Measurements from ENCODE around the gene LYST.

LYST gene

DNA sequence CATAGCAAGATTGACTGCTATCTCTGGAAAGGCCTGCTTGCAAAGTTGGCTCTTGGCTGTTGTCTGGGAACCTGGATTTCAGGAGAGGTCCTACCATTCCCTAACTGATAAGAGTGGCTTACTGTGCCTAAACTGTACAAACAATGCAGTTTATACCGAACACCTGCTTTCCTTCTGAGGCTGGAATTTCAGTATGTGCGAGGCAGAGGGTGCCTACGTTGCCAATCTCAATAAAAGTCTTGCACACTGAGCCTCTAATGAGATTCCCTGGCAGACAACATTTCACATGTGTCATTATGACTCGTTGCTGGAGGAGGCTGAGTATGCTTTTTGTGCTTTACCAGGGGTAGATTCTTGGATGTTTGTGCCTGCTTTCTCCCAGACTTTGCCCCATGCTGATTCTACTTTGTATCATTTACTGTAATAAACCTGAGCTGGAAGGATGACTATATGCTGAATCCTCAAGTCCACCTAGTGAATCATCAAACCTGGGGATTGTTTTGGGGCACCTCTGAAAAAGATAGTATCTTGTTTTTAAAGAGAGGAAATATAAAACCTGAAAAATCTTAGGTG, 158.2 kb downstream of the LYST start:
- POLR2A ChIA-PET, result no interaction called here
- TF ChIP-seq, protein P1, sequence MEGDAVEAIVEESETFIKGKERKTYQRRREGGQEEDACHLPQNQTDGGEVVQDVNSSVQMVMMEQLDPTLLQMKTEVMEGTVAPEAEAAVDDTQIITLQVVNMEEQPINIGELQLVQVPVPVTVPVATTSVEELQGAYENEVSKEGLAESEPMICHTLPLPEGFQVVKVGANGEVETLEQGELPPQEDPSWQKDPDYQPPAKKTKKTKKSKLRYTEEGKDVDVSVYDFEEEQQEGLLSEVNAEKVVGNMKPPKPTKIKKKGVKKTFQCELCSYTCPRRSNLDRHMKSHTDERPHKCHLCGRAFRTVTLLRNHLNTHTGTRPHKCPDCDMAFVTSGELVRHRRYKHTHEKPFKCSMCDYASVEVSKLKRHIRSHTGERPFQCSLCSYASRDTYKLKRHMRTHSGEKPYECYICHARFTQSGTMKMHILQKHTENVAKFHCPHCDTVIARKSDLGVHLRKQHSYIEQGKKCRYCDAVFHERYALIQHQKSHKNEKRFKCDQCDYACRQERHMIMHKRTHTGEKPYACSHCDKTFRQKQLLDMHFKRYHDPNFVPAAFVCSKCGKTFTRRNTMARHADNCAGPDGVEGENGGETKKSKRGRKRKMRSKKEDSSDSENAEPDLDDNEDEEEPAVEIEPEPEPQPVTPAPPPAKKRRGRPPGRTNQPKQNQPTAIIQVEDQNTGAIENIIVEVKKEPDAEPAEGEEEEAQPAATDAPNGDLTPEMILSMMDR (IDR thresholded peaks at IDR 0.05; ENCODE audit: control extremely low read depth, extremely low read depth, low read depth, missing control alignments), result no peak
- DNase-seq (ENCODE audit: extremely low spot score), result no peak
- CTCF ChIA-PET, result interaction anchor here (1.1 to 1.7 kb wide), 2 partner anchors 74 to 76 kb away, joined by 3 read pairs; no protein-coding TSS in a partner anchor

DNA sequence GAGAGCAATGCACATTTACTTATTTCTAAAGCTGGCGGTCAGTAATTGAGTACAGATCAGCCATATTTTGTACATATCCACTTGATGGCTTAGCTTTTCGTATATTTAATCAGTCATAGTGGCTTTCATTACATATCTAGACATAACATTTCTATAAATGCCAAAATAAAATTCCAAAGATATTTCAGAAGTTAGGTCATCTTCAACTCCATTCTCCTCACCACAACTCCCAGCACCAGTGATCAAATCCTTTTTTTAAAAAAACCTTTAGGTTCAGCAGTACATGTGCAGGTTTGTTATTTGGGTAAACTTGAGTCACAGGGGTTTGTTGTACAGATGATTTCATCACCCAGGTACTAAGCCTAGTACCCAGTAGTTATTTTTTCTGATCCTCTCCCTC, 163.2 kb downstream of the LYST start:
- DNase-seq (ENCODE audit: extremely low spot score), result no peak
- CTCF ChIA-PET, result interaction anchor here (1.4 kb wide), 1 partner anchor 13 kb away, joined by 4 read pairs; no protein-coding TSS in a partner anchor
- TF ChIP-seq, protein P1 (IDR thresholded peaks at IDR 0.05; ENCODE audit: control extremely low read depth, extremely low read depth, low read depth, missing control alignments), result no peak

DNA sequence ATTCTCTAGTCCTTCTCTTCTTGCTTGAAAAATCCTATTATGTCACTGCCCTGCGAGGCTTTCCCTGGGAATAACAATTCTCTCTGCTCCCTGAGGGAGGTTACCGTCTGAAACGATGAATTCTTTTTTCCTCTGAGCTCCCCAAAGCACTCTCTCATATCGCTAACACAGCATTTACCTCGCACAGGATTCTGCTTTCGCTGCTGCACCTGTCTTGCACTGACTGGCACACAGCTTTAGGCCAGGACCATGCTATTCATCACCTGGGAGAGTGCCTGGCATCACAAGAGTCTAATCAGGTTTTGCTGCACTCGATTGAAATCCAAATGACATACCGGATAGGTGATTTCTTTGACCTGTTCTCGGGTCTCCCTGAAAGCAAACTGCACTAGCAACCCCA, 164.3 kb downstream of the LYST start:
- ChIA-PET POLR2A (no interaction called here), CTCF (interaction anchor here (1.3 to 1.5 kb wide), 2 partner anchors 14 to 23 kb away, joined by 3 read pairs; no protein-coding TSS in a partner anchor)
- DNase-seq (ENCODE audit: extremely low spot score), result no peak
- TF ChIP-seq, protein P1 (IDR thresholded peaks at IDR 0.05; ENCODE audit: control extremely low read depth, extremely low read depth, low read depth, missing control alignments), result no peak

More for the DNA sequence above, 163.2 kb downstream of the LYST start:
- POLR2A ChIA-PET, result no interaction called here

DNA sequence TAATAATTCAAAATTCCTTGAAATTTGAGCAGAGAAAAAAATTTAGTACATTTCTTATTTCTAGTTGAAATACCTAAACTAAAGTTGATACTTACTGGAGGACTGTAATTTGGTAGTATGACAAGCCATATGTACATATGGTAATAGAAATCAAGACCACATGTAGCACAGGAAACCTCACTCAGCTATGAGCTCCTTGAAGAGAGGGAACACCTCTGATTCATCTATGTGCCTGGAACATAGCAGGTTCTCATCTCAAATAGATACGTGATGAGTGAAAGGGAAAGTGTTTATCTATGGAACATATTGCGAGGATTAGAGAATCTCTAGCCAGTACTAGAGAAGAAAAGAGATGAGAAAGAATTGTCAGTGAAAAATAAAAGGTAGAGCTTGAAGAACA, 169.2 kb downstream of the LYST start:
- CTCF ChIA-PET, result interaction anchor here (1.3 to 1.7 kb wide), 2 partner anchors 12 to 17 kb away, joined by 3 to 7 read pairs; no protein-coding TSS in a partner anchor
- POLR2A ChIA-PET, result no interaction called here
- DNase-seq (ENCODE audit: extremely low spot score), result peak; percentile 18
- TF ChIP-seq, protein P1 (IDR thresholded peaks at IDR 0.05; ENCODE audit: control extremely low read depth, extremely low read depth, low read depth, missing control alignments), result no peak

DNA sequence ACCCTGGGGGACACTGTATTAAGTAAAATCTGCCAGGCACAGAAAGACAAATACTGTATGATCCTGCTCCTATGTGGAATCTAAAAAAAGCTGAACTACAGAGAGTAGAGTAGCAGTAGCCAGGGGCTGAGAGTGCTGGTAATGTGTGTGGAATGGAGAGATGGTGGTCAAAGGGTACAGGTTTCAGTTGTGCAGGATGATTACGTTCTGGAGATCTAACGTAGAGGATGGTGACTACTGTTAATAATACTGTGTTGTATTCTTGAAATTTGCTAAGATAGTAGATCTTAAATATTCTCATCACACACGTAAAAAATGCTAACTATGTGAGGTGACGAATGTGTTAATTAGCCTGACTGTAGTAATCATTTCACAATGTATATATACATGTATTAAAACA, 177.3 kb downstream of the LYST start:
- TF ChIP-seq, protein P1 (IDR thresholded peaks at IDR 0.05; ENCODE audit: control extremely low read depth, extremely low read depth, low read depth, missing control alignments), result no peak
- CTCF ChIA-PET, result no interaction called here
- POLR2A ChIA-PET, result no interaction called here

DNA sequence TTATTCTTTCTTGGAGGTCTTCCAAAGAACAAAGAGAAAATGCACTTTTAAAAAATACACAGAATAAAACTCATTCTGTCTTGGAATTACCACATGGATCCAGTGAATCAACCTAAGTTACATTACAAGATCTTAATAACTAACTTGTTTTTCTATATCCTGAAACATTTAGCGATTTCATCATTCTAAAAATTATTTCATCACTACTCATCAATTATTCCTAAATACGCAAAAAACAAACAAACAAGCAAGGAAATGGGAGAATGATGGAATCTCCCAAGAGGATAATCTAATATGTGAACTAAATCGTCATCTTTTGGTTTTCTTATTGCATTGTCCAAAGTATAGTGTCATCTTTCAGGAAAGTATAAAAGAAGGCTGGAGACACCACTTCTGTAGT, 178.6 kb downstream of the LYST start:
- POLR2A ChIA-PET, result no interaction called here
- DNase-seq (ENCODE audit: extremely low spot score), result no peak
- TF ChIP-seq, protein P1 (IDR thresholded peaks at IDR 0.05; ENCODE audit: control extremely low read depth, extremely low read depth, low read depth, missing control alignments), result no peak
- CTCF ChIA-PET, result no interaction called here

More for the DNA sequence above, 177.3 kb downstream of the LYST start:
- DNase-seq (ENCODE audit: extremely low spot score), result no peak

Data from GM10248 (cell line).